ENCODE measurements around the gene SCD.

Gene SCD

DNA sequence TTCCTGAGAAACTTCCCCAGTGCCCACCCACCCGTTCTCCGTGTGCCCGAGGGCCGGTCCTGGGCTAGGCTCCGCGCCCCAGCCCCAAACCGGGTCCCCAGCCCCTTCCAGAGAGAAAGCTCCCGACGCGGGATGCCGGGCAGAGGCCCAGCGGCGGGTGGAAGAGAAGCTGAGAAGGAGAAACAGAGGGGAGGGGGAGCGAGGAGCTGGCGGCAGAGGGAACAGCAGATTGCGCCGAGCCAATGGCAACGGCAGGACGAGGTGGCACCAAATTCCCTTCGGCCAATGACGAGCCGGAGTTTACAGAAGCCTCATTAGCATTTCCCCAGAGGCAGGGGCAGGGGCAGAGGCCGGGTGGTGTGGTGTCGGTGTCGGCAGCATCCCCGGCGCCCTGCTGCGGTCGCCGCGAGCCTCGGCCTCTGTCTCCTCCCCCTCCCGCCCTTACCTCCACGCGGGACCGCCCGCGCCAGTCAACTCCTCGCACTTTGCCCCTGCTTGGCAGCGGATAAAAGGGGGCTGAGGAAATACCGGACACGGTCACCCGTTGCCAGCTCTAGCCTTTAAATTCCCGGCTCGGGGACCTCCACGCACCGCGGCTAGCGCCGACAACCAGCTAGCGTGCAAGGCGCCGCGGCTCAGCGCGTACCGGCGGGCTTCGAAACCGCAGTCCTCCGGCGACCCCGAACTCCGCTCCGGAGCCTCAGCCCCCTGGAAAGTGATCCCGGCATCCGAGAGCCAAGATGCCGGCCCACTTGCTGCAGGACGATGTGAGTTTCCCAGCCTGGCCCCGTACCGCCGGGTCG is at the start of gene SCD:
TSS of gene SCD (plus strand) at position 469 of the 803 bp plus-strand sequence. CDS start at position 741, 272 bp downstream.
- TF ChIP-seq, protein P1, sequence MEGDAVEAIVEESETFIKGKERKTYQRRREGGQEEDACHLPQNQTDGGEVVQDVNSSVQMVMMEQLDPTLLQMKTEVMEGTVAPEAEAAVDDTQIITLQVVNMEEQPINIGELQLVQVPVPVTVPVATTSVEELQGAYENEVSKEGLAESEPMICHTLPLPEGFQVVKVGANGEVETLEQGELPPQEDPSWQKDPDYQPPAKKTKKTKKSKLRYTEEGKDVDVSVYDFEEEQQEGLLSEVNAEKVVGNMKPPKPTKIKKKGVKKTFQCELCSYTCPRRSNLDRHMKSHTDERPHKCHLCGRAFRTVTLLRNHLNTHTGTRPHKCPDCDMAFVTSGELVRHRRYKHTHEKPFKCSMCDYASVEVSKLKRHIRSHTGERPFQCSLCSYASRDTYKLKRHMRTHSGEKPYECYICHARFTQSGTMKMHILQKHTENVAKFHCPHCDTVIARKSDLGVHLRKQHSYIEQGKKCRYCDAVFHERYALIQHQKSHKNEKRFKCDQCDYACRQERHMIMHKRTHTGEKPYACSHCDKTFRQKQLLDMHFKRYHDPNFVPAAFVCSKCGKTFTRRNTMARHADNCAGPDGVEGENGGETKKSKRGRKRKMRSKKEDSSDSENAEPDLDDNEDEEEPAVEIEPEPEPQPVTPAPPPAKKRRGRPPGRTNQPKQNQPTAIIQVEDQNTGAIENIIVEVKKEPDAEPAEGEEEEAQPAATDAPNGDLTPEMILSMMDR (IDR thresholded peaks at IDR 0.05), result no peak

DNA sequence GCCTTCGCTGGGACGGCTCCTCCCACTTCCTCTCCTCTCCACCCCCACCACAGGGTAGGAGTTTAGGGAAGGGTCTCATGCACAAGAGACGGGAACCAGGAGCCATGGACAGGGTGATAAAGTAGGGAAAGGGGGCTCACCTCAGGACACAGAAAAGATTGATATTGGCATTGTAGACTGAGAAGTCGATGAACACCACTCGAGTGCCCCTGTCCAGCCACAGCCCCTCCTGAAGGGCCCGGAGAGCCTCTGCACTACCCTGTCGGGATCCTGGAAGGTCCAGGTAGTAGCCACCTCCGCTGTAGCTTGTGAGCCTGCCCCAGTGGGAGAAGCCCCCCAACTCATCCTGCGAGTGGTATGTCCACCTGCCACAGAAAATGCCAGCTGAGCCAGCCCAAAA is 49.8 kb upstream of the SCD start:
- TF ChIP-seq, protein P1 (IDR thresholded peaks at IDR 0.05), result no peak

DNA sequence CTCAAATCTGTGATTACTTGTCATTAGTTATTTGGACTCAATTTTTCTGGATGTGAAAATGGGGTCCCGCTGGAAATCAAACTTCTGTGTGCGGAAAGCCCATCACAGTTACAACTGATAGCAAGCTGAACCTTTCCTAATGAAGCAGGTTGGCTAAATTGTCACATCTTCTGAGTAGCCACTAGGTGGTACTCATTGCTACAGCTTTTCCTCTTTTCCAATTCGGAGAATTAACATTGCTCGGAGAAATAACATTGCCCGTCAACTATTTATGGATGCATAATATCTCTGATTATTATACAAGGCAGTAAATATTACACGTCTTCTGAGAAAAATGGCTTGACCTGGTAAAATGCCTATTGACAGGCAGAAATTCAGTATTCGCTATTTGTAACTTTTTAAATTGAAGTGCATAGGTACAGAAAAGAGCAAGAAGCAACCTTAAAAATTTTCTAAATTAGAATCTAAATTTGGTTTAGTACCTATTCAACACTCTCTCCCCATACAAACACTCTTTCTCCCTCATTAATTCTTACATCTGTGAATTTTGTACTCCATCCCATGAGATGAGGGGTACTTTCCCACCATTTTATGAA is 43.2 kb upstream of the SCD start:
- TF ChIP-seq, protein P1 (IDR thresholded peaks at IDR 0.05), result peak; percentile 56

- TF ChIP-seq, protein P1 (IDR thresholded peaks at IDR 0.05), result no peak
These were observed 42.6 kb upstream of the SCD start for GRCh38 chr10:100304414-100304813.

DNA sequence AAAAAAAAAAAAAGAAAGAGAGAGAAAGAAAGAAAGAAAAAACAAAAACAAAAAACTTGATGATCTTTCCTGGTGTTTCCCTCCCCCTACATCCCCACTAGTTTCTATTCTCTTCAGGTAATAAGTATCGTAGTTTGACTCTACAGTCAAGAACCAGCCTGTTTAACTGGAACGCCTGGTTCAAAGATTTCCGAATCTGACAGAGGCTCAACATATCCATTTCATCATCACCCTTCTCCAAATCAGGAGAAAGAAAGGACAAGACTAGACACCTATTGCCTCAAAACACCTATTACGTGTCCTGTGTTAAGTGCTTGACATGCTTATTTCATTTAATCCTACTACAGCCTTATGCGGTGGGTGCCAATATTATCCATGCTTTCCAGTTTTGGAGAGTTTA is 40.2 kb upstream of the SCD start:
- TF ChIP-seq, protein P1 (IDR thresholded peaks at IDR 0.05), result no peak

- TF ChIP-seq, protein P1 (IDR thresholded peaks at IDR 0.05), result no peak
These were observed 39.3 kb upstream of the SCD start for GRCh38 chr10:100307684-100308083.

- TF ChIP-seq, protein P1 (IDR thresholded peaks at IDR 0.05), result no peak
These were observed 35.7 kb upstream of the SCD start for GRCh38 chr10:100311298-100311697.
